SK-N-MC (cell line): Measurements from ENCODE around the gene TARBP2.

ENCODE experiments used
- DNase-seq: peaks from one replicate; pipeline ENCODE4 v3.0.0-alpha.2; 2011; ENCODE audit warnings: low read depth, low spot score
- H3K27ac ChIP-seq: fragments of 200-600 bp; sonication (generic); 2 replicates; pipeline ENCODE4 v1.5.1; 2016; ENCODE audit warnings: mixed run types
- H3K36me3 ChIP-seq: fragments of 200-600 bp; sonication (generic); 2 replicates; pipeline ENCODE4 v1.6.1; 2017; ENCODE audit warnings: antibody characterized with exemption, low read length, mixed read lengths; ENCODE audit not compliant: insufficient read depth
- H3K4me3 ChIP-seq: fragments of 200-600 bp; sonication (generic); 2 replicates; pipeline ENCODE4 v1.5.1; 2016
- H3K9ac ChIP-seq: fragments of 200-600 bp; sonication (generic); 2 replicates; pipeline ENCODE4 v1.8.0; 2017; ENCODE audit warnings: mixed run types, mixed read lengths; ENCODE audit not compliant: insufficient read length
- H3K9me3 ChIP-seq: fragments of 200-600 bp; sonication (generic); 2 replicates; pipeline ENCODE4 v1.6.1; 2017; ENCODE audit warnings: low read depth, mild to moderate bottlenecking, antibody characterized with exemption, low read length, moderate library complexity, mixed read lengths
- EZH2 ChIP-seq: fragments of 200-600 bp; sonication (generic); IDR thresholded peaks from one replicate; pipeline ENCODE4 v1.6.1; 2017; ENCODE audit warnings: antibody characterized with exemption
- FOXP2 ChIP-seq: optimal IDR thresholded peaks from 2 replicates; pipeline ENCODE3; 2011; ENCODE audit warnings: mild to moderate bottlenecking, moderate library complexity; ENCODE audit not compliant: insufficient read depth; ENCODE audit errors: extremely low read length, control extremely low read depth
- POLR2AphosphoS5 ChIP-seq: IDR thresholded peaks from 2 replicates; pipeline ENCODE4 v1.6.1; 2012; ENCODE audit warnings: mild to moderate bottlenecking, low read depth, low read length, borderline replicate concordance

TARBP2 gene

GRCh38 chr12:53489242-53489864 is 11.7 kb upstream of the TARBP2 start:
- H3K27ac ChIP-seq = 0 out of 2 replicates have a peak overlapping the region, but pooled peaks have one; percentile 35

GRCh38 chr12:53492188-53492587 is 8.9 kb upstream of the TARBP2 start:
- H3K27ac ChIP-seq = 0 out of 2 replicates have a peak overlapping the region, but pooled peaks have one; percentile 42
- no peak overlapping the region for H3K9ac ChIP-seq

More at GRCh38 chr12:53489242-53489864, 11.7 kb upstream of the TARBP2 start:
- DNase-seq = no peak
- TF ChIP-seq FOXP2 (no peak), EZH2 (no peak), POLR2AphosphoS5 (no peak)
- H3K9me3 ChIP-seq = no peaks in the 10 kb centered on the region
- H3K4me3 ChIP-seq = no peak overlapping the region
- H3K36me3 ChIP-seq = peaks cover 10% of the 10 kb centered on the region; the same call in 1 of the 2 replicates
- no peak overlapping the region for H3K9ac ChIP-seq

GRCh38 chr12:53492830-53493609 is 8.1 kb upstream of the TARBP2 start:
- no peaks in the 10 kb centered on the region for H3K36me3 ChIP-seq
- H3K9me3 ChIP-seq = no peaks in the 10 kb centered on the region
- DNase-seq = no peak
- TF ChIP-seq FOXP2 (no peak), EZH2 (no peak), POLR2AphosphoS5 (peak; percentile 70)
- peak overlapping the region; percentile 76 for H3K4me3 ChIP-seq
- H3K9ac ChIP-seq = peak overlapping the region; percentile 20
- H3K27ac ChIP-seq = peak overlapping the region; percentile 66

More at GRCh38 chr12:53492188-53492587, 8.9 kb upstream of the TARBP2 start:
- DNase-seq = no peak
- Histone ChIP-seq H3K36me3 (no peaks in the 10 kb centered on the region; the same call in 1 of the 2 replicates), H3K4me3 (peak overlapping the region; percentile 76), H3K9me3 (no peaks in the 10 kb centered on the region)
- TF ChIP-seq FOXP2 (no peak), EZH2 (no peak), POLR2AphosphoS5 (no peak)

GRCh38 chr12:53493610-53494391 is 7.3 kb upstream of the TARBP2 start:
- H3K27ac ChIP-seq = peak overlapping the region; percentile 66
- H3K4me3 ChIP-seq = peak overlapping the region; percentile 76
- no peaks in the 10 kb centered on the region for H3K36me3 ChIP-seq
- no peak for DNase-seq
- no peaks in the 10 kb centered on the region for H3K9me3 ChIP-seq
- TF ChIP-seq FOXP2 (no peak), POLR2AphosphoS5 (no peak), EZH2 (no peak)
- H3K9ac ChIP-seq = no peak overlapping the region

- peak overlapping the region; percentile 57 for H3K4me3 ChIP-seq
- peak overlapping the region; percentile 34 for H3K9ac ChIP-seq
- TF ChIP-seq EZH2 = no peak
- TF ChIP-seq POLR2AphosphoS5 = 0 out of 2 replicates have a peak, but pooled peaks have one; percentile 21
- H3K36me3 ChIP-seq = no peaks in the 10 kb centered on the region
- H3K27ac ChIP-seq = peak overlapping the region; percentile 86
- no peaks in the 10 kb centered on the region for H3K9me3 ChIP-seq
- DNase-seq = no peak
Observed at GRCh38 chr12:53495903-53496751, 5.0 kb upstream of the TARBP2 start.

- TF ChIP-seq EZH2 (no peak), POLR2AphosphoS5 (no peak), FOXP2 (no peak)
- Histone ChIP-seq H3K9ac (no peak overlapping the region), H3K9me3 (no peaks in the 10 kb centered on the region), H3K27ac (peak overlapping the region; percentile 86; the same call in 1 of the 2 replicates), H3K4me3 (peak overlapping the region; percentile 57), H3K36me3 (no peaks in the 10 kb centered on the region)
- no peak for DNase-seq
Observed at GRCh38 chr12:53496752-53497032, 4.4 kb upstream of the TARBP2 start.

- no peak for DNase-seq
- Histone ChIP-seq H3K9me3 (no peaks in the 10 kb centered on the region), H3K4me3 (no peak overlapping the region), H3K27ac (no peak overlapping the region), H3K36me3 (no peaks in the 10 kb centered on the region), H3K9ac (no peak overlapping the region)
- TF ChIP-seq FOXP2 (no peak), POLR2AphosphoS5 (no peak), EZH2 (no peak)
Observed at GRCh38 chr12:53497461-53497860, 3.6 kb upstream of the TARBP2 start.

GRCh38 chr12:53498235-53498630 is 2.9 kb upstream of the TARBP2 start:
- TF ChIP-seq EZH2 (no peak), POLR2AphosphoS5 (no peak), FOXP2 (no peak)
- H3K9me3 ChIP-seq = no peaks in the 10 kb centered on the region
- no peak overlapping the region for H3K9ac ChIP-seq
- H3K4me3 ChIP-seq = no peak overlapping the region
- DNase-seq = no peak
- H3K36me3 ChIP-seq = peaks cover 5% of the 10 kb centered on the region; the same call in 1 of the 2 replicates
- H3K27ac ChIP-seq = no peak overlapping the region
